Heart right ventricle (tissue), 16 donors: ENCODE results near the gene P2RX7. TPM values are rescaled to one million over a fixed set of nuclear protein-coding genes. Genes with fewer than 3 reads are reported as not detected.

Experiments
- ATAC-seq, 8 donors: fragments of 200-7000 bp; cut with Tn5 transposase; one replicate each; pipeline ENCODE4 v1.9.1; 2020; ENCODE audit warnings: mild to moderate bottlenecking in 8 of 8, moderate library complexity in 8 of 8, moderate number of reproducible peaks in 1 of 8
- DNase-seq, 2 donors: peaks; one replicate each; pipeline ENCODE4 v3.0.0-alpha.2; 2020
- H3K27ac ChIP-seq, 10 donors: fragments of 200-600 bp; sonication (generic) in 2 of 10; one replicate each; pipeline versions ENCODE4 v1.5.0 to v1.8.0; 2020 to 2022; ENCODE audit warnings: mild to moderate bottlenecking in 3 of 10
- H3K27me3 ChIP-seq, 7 donors: fragments of 200-600 bp; one replicate each; pipeline ENCODE4 v1.8.0; 2021 to 2022; ENCODE audit warnings: mild to moderate bottlenecking in 2 of 7
- H3K36me3 ChIP-seq, 9 donors: fragments of 200-600 bp; sonication (generic) in 1 of 9; one replicate each; pipeline versions ENCODE4 v1.5.0 to v1.8.0; 2020 to 2022; ENCODE audit warnings: mild to moderate bottlenecking in 2 of 9
- H3K4me1 ChIP-seq, 9 donors: fragments of 200-600 bp; sonication (generic) in 1 of 9; one replicate each; pipeline versions ENCODE4 v1.5.0 to v1.8.0; 2020 to 2022; ENCODE audit warnings: mild to moderate bottlenecking in 4 of 9
- H3K4me3 ChIP-seq, 10 donors: fragments of 200-600 bp; sonication (generic) in 2 of 10; one replicate each; pipeline versions ENCODE4 v1.5.0 to v1.8.0; 2020 to 2022; ENCODE audit warnings: mild to moderate bottlenecking in 7 of 10, moderate library complexity in 2 of 10
- H3K9me3 ChIP-seq, 11 donors: fragments of 200-600 bp in 10 of 11; sonication (generic) in 2 of 11; one replicate each; pipeline versions ENCODE4 v1.5.0 to v1.8.0; 2013 to 2022; ENCODE audit warnings: mild to moderate bottlenecking in 2 of 11, control low read depth in 1 of 11, moderate library complexity in 1 of 11
- CTCF ChIP-seq, 9 donors: fragments of 200-600 bp; sonication (generic) in 2 of 9; IDR thresholded peaks; one replicate each; pipeline versions ENCODE4 v1.5.0 to v1.8.0; 2021 to 2022; ENCODE audit warnings: antibody characterized with exemption in 9 of 9, mild to moderate bottlenecking in 5 of 9, moderate library complexity in 1 of 9
- WGBS, 2 donors: extraction: QIAGEN DNeasy Blood & Tissue Kit; methylation state at CpG; one replicate each; pipeline ENCODE4 v1.1.7; 2013; ENCODE audit warnings: inconsistent platforms in 1 of 2; 5-methylcytosine and 5-hydroxymethylcytosine counted together
- intact Hi-C, 10 donors: fragments of 100-400 bp; cut with DNase I; formaldehyde crosslinking; loops; one replicate each; pipeline versions ENCODE4 v1.11.1 to v1.14.2; 2022
- polyA plus RNA-seq, 2 donors: library from polyadenylated mRNA; stranded (reverse); fragments of 200-250 nt; gene quantifications; one replicate each; pipeline ENCODE4 v1.2.3, GENCODE V29; 2013
- total RNA-seq, 10 donors: library from RNA; stranded (reverse); fragmentation: NEBNext Ultra II Directional in 3 of 10; extraction: Animal tissue kit (Norgen Biotek cat#: 25700) in 3 of 10; gene quantifications; one replicate each; pipeline versions ENCODE4 v1.2.1 to v1.2.4, GENCODE V29; 2021 to 2023
- donor health status: Arrhythmogenic right ventricular cardiomyopathy.
- donor health status: ischemic (EF 13 %, LVEDD 7.1; RV severe dilation, severe dysfunction).
- donor health status: healthy with polysubstance abuse.
- donor health status: DM: no; HTN: yes; CAD: no.
- donor health status: DM: no; HTN: no; CAD: no.
- donor health status: ischemic (EF 25% LVEDD 6.9; RV normal size, moderate dysfunction).
- donor health status: ischemic (EF 25% LVEDD 5.7; RV mildly dilated, moderate dysfunction).
- donor health status: healthy.
- donor health status: DM: yes; HTN: yes; CAD: no.
- donor health status: Ischemic cardiomyopathy.
- donor health status: ischemic (EF 35%, LVEDD 5.7; RV mildly dilated, moderate dysfunction).
- donor health status: nonischemic (EF 11% LVEDD 7.7; RV severe dilation, severe dysfunction).
- donor health status: DM: yes; HTN: yes; CAD: no.
- donor health status: PGD.
- donor health status: ischemic (EF 29% LVEDD 5.4; RV normal size, mild dysfunction).
- donor health status: nonischemic (EF 23%, LVEDD 6.1; RV moderate dilation, normal function).

The P2RX7 gene
- total and polyA plus RNA-seq, 12 donors: 0.25 to 7.0 (median 1.6) TPM

- no peak overlapping the region for H3K27ac ChIP-seq
- 76 to 78% methylated on average over 16 of the region's 16 CpGs for WGBS, 2 donors
- H3K4me3 ChIP-seq: no peak overlapping the region
- no peaks in the 10 kb centered on the region for H3K9me3 ChIP-seq
- peaks cover 0 to 20% (median 0%) of the 10 kb centered on the region in 9 donors for H3K36me3 ChIP-seq
- H3K27me3 ChIP-seq: no peaks in the 10 kb centered on the region
- intact Hi-C loops: no loop called here
- DNase-seq (no peak), ATAC-seq (peak in 5 of 8 donors; percentile 45 to 71 (median 62))
- no peak for TF ChIP-seq CTCF (IDR thresholded peaks at IDR 0.05)
- peaks cover 0 to 21% (median 0%) of the 10 kb centered on the region in 9 donors for H3K4me1 ChIP-seq
These were observed 42.9 kb downstream of the P2RX7 start for GRCh38 chr12:121175383-121176119.

- Histone ChIP-seq H3K4me1 (peaks cover 0 to 21% (median 0%) of the 10 kb centered on the region in 9 donors), H3K27me3 (no peaks in the 10 kb centered on the region), H3K4me3 (no peak overlapping the region), H3K36me3 (peaks cover 0 to 23% (median 0%) of the 10 kb centered on the region in 9 donors), H3K27ac (no peak overlapping the region), H3K9me3 (peaks cover 0 to 5% (median 0%) of the 10 kb centered on the region in 11 donors)
- ATAC-seq (no peak), DNase-seq (no peak)
- intact Hi-C loops: no loop called here
- 84 to 87% methylated on average over 19 of the region's 19 CpGs for WGBS, 2 donors
- TF ChIP-seq CTCF (IDR thresholded peaks at IDR 0.05): no peak
These were observed 44.3 kb downstream of the P2RX7 start for GRCh38 chr12:121176826-121177529.

GRCh38 chr12:121181181-121181580 is 48.5 kb downstream of the P2RX7 start:
- DNase-seq: no peak
- 77 to 81% methylated on average over 3 of the region's 3 CpGs for WGBS, 2 donors
- intact Hi-C loops: no loop called here
- peaks cover 0 to 18% (median 0%) of the 10 kb centered on the region in 9 donors for H3K4me1 ChIP-seq
- peaks cover 0 to 10% (median 0%) of the 10 kb centered on the region in 11 donors for H3K9me3 ChIP-seq
- TF ChIP-seq CTCF (IDR thresholded peaks at IDR 0.05): no peak
- no peaks in the 10 kb centered on the region for H3K27me3 ChIP-seq
- H3K4me3 ChIP-seq: no peak overlapping the region
- peaks cover 0 to 33% (median 0%) of the 10 kb centered on the region in 9 donors for H3K36me3 ChIP-seq
- no peak overlapping the region for H3K27ac ChIP-seq
- ATAC-seq: no peak

GRCh38 chr12:121182222-121182893 is 49.7 kb downstream of the P2RX7 start:
- H3K36me3 ChIP-seq: peaks cover 0 to 30% (median 0%) of the 10 kb centered on the region in 9 donors
- no peak for TF ChIP-seq CTCF (IDR thresholded peaks at IDR 0.05)
- 88 to 97% methylated on average over 3 of the region's 3 CpGs for WGBS, 2 donors
- no peak for DNase-seq
- intact Hi-C loops: no loop called here
- H3K4me3 ChIP-seq: no peak overlapping the region
- no peak for ATAC-seq
- H3K27me3 ChIP-seq: no peaks in the 10 kb centered on the region
- H3K4me1 ChIP-seq: peaks cover 0 to 10% (median 0%) of the 10 kb centered on the region in 9 donors
- no peak overlapping the region for H3K27ac ChIP-seq
- H3K9me3 ChIP-seq: peaks cover 0 to 10% (median 0%) of the 10 kb centered on the region in 11 donors
